Measurements from ENCODE around the gene ATXN7L3B.

ATXN7L3B gene

DNA sequence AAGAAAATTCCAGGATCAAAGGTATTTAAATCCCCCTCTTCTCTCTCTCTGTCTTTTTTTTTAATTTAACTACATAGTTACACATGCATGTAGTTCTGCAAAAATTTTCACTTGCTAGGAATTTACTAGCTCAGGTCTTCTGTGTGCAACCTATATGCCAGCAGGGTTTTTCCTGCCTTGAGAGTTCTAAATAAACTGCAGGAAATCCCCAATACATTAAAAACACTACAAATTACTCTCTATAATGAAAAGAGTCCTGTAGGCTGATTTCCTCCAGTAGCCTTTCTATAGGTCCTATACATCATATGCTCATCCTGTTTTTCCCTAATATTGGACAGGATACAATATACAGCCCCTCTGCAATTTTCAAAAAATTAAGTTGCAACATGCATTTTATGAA is 27.7 kb upstream of the ATXN7L3B start:
- no peak overlapping the region for H3K9ac ChIP-seq (ENCODE audit: low read length)
- no peak overlapping the region for H2AFZ ChIP-seq (ENCODE audit: low read depth, low read length, severe bottlenecking)

DNA sequence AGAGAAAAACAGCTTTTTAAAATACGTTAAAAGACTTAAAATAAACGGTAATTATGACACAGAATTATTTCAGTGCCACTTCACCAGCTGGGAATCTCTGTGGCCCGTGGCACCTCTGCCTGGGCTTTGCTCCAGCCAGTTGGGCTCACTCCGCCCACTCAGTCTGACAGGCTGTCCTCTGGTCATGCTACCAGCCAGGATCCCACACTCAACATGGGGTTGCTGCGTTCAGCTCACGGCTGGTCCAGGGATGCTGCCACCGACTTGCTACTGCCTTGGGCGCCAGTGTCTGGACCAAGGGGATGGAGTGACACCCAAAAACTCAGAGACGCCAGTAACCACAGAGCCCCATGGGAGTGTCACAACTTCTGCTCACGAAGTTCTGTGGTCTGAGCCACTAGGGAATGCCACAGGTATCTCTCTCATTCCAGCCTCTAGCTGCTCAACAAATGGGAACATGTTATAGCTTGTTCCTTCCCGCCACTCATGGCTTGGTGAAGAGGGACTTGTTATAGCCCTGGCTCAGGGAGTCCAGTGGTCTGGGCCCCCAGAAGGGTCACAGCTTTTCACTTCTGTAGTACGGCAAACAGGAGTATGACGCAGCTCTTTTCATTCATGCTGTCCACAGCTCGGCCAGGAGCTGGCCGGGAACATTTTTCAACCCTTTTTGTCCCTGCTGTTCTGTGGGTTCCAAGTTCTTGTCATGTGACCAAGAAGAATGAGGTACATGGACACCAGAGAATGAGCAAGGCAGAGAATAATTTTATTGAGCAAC is 23.4 kb upstream of the ATXN7L3B start:
- no peak overlapping the region for H3K4me2 ChIP-seq (ENCODE audit: low read depth, low read length, poor library complexity, severe bottlenecking)
- H3K9me3 ChIP-seq (ENCODE audit: insufficient read depth, low read length) = no peaks in the 10 kb centered on the region
- no peaks in the 10 kb centered on the region for H3K79me2 ChIP-seq (ENCODE audit: insufficient read depth, low read length)
- H3F3A ChIP-seq (ENCODE audit: insufficient read depth) = no peaks in the 10 kb centered on the region
- no peaks in the 10 kb centered on the region for H3K27me3 ChIP-seq (ENCODE audit: low read length)
- no peaks in the 10 kb centered on the region for H4K20me1 ChIP-seq (ENCODE audit: low read depth, low read length)
- H3K27ac ChIP-seq (ENCODE audit: low read depth, low read length) = no peak overlapping the region
- no peaks in the 10 kb centered on the region for H3K36me3 ChIP-seq (ENCODE audit: low read length)
- H3K9me2 ChIP-seq (replicated peaks; ENCODE audit: insufficient read depth, low read length) = no peaks in the 10 kb centered on the region
- no peak overlapping the region for H3K4me3 ChIP-seq (ENCODE audit: insufficient read depth, low read length, poor library complexity, severe bottlenecking)
- H3K9ac ChIP-seq (ENCODE audit: low read length) = no peak overlapping the region
- H2AFZ ChIP-seq (ENCODE audit: low read depth, low read length, severe bottlenecking) = no peak overlapping the region
- TF ChIP-seq, protein P1, sequence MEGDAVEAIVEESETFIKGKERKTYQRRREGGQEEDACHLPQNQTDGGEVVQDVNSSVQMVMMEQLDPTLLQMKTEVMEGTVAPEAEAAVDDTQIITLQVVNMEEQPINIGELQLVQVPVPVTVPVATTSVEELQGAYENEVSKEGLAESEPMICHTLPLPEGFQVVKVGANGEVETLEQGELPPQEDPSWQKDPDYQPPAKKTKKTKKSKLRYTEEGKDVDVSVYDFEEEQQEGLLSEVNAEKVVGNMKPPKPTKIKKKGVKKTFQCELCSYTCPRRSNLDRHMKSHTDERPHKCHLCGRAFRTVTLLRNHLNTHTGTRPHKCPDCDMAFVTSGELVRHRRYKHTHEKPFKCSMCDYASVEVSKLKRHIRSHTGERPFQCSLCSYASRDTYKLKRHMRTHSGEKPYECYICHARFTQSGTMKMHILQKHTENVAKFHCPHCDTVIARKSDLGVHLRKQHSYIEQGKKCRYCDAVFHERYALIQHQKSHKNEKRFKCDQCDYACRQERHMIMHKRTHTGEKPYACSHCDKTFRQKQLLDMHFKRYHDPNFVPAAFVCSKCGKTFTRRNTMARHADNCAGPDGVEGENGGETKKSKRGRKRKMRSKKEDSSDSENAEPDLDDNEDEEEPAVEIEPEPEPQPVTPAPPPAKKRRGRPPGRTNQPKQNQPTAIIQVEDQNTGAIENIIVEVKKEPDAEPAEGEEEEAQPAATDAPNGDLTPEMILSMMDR (IDR thresholded peaks at IDR 0.05; ENCODE audit: insufficient read depth, low read length, poor library complexity, severe bottlenecking) = no peak
- no peak for TF ChIP-seq EZH2phosphoT487 (conservative IDR thresholded peaks at IDR 0.05; ENCODE audit: low read length)

More for the DNA sequence above, 27.7 kb upstream of the ATXN7L3B start:
- no peak overlapping the region for H3K4me3 ChIP-seq (ENCODE audit: insufficient read depth, low read length, poor library complexity, severe bottlenecking)
- no peaks in the 10 kb centered on the region for H4K20me1 ChIP-seq (ENCODE audit: low read depth, low read length)
- no peak overlapping the region for H3K27ac ChIP-seq (ENCODE audit: low read depth, low read length)
- TF ChIP-seq, protein P1 (IDR thresholded peaks at IDR 0.05; ENCODE audit: insufficient read depth, low read length, poor library complexity, severe bottlenecking) = no peak
- no peak for TF ChIP-seq EZH2phosphoT487 (conservative IDR thresholded peaks at IDR 0.05; ENCODE audit: low read length)
- no peaks in the 10 kb centered on the region for H3K79me2 ChIP-seq (ENCODE audit: insufficient read depth, low read length)
- no peaks in the 10 kb centered on the region for H3K9me3 ChIP-seq (ENCODE audit: insufficient read depth, low read length)
- no peaks in the 10 kb centered on the region for H3K36me3 ChIP-seq (ENCODE audit: low read length)
- no peaks in the 10 kb centered on the region for H3F3A ChIP-seq (ENCODE audit: insufficient read depth)
- no peaks in the 10 kb centered on the region for H3K9me2 ChIP-seq (replicated peaks; ENCODE audit: insufficient read depth, low read length)
- H3K27me3 ChIP-seq (ENCODE audit: low read length) = no peaks in the 10 kb centered on the region
- no peak overlapping the region for H3K4me2 ChIP-seq (ENCODE audit: low read depth, low read length, poor library complexity, severe bottlenecking)

DNA sequence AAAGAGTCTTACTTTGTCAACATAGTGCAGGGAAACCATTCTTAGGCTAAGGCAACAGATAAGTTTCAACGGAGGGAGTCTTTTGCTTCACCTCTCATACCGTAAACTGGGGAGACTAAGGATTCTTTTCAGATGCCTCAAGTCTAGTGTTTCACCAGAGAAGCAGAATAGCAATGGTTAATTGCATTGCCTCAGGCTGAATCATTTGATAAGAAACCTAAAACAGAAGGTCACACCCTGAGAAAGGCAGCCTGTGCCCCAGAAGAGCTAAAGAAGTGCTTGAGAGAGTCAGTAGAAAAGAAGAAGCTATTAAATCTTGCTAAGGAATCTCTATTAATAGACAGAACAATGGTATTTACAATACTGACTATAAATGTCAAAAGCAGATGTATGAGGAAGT is 21.8 kb upstream of the ATXN7L3B start:
- H3K27me3 ChIP-seq (ENCODE audit: low read length) = no peaks in the 10 kb centered on the region
- H3K27ac ChIP-seq (ENCODE audit: low read depth, low read length) = no peak overlapping the region
- H4K20me1 ChIP-seq (ENCODE audit: low read depth, low read length) = no peaks in the 10 kb centered on the region
- TF ChIP-seq EZH2phosphoT487 (conservative IDR thresholded peaks at IDR 0.05; ENCODE audit: low read length) = no peak
- TF ChIP-seq, protein P1 (IDR thresholded peaks at IDR 0.05; ENCODE audit: insufficient read depth, low read length, poor library complexity, severe bottlenecking) = no peak
- H3K9me3 ChIP-seq (ENCODE audit: insufficient read depth, low read length) = no peaks in the 10 kb centered on the region
- H3K4me2 ChIP-seq (ENCODE audit: low read depth, low read length, poor library complexity, severe bottlenecking) = no peak overlapping the region
- H3K9me2 ChIP-seq (replicated peaks; ENCODE audit: insufficient read depth, low read length) = no peaks in the 10 kb centered on the region
- H3K9ac ChIP-seq (ENCODE audit: low read length) = no peak overlapping the region
- no peaks in the 10 kb centered on the region for H3F3A ChIP-seq (ENCODE audit: insufficient read depth)
- H3K79me2 ChIP-seq (ENCODE audit: insufficient read depth, low read length) = no peaks in the 10 kb centered on the region
- no peak overlapping the region for H2AFZ ChIP-seq (ENCODE audit: low read depth, low read length, severe bottlenecking)
- H3K4me3 ChIP-seq (ENCODE audit: insufficient read depth, low read length, poor library complexity, severe bottlenecking) = no peak overlapping the region
- H3K36me3 ChIP-seq (ENCODE audit: low read length) = no peaks in the 10 kb centered on the region

Data from SU-DHL-6 (cell line).